HTERT RPE-1 (cell line): ENCODE results near the gene CAGE1.

Experiments used
- in situ Hi-C: fragments of 300-500 bp; cut with MboI; formaldehyde crosslinking; loops from 4 replicates; pipeline ENCODE4 v1.14.3; 2020; ENCODE audit warnings: low sequenced_read_pairs

CAGE1 gene

GRCh38 chr6:7389451-7390225, at the start of gene CAGE1, which contains the start of gene RIOK1:
Gene CAGE1, minus strand, starts transcription at chr6:7389742. Its CDS starts 2,569 bp downstream, at chr6:7387173.
Gene RIOK1, plus strand, starts transcription at chr6:7389808. Its CDS starts 195 bp downstream, at chr6:7390003.
- in situ Hi-C loops: no loop called here

DNA sequence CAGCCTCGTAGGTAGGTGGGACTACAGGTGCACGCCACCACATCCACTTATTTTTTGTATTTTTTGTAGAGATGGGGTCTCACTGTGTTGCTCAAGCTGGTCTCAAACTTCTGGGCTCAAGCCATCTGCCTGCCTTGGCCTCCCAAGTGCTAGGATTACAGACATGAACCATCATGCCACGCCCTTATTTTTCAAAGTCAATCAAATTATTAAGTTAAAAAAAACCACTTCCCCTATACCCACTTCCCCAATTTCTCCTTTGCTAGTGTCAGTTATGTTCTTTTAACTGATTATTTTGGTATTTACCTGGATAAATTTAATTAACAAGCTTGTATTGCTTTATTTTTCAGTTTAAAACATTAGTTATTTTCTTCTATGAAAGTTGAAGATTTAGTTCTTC, 49.7 kb upstream of the CAGE1 start:
- in situ Hi-C loops: no loop called here

DNA sequence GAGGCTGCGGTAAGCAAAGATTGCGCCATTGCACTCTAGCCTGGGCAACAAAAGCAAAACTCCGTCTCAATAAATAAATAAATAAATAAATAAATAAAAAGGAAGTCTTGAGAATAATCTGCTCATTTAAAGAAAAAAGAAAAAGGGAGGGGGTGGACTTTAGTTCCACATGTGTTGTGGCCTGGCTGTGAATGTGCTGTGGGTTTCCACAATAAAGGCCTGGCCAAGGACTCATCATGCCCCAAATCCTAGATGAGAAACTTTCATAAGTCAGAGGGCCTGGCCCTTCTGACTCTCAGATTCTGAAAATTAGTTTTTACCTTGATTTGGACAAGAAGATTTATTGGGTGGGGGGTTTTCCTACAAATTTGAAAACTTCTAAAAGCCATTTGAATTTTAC, 48.5 kb upstream of the CAGE1 start:
- in situ Hi-C loops: no loop called here

GRCh38 chr6:7434672-7435071, 45.1 kb upstream of the CAGE1 start:
- in situ Hi-C loops: no loop called here

DNA sequence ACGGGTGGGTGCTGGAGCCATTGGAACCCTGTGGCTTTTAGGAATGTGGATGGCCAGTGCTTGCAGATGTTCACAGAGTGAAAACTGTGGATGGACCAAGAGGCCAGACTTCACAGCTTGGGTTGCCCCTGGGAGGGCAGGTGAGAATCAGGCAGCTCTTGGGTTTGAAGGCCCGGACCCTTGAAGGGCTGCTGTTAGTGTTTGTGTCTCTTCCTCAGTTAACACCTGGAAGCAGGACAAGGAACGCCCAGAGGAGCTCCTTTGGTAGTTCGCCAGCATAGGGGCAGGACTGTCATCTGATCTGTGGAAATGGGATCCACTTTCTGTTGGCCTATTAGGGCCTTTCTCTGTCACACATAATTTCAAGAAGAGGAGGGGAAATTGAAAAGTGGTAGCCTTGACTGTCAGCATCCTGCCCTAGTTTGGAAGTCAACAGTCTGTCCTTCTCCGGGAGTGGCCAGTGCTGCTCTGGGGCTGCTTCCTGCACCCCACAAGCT, 43.6 kb upstream of the CAGE1 start:
- in situ Hi-C loops: no loop called here

DNA sequence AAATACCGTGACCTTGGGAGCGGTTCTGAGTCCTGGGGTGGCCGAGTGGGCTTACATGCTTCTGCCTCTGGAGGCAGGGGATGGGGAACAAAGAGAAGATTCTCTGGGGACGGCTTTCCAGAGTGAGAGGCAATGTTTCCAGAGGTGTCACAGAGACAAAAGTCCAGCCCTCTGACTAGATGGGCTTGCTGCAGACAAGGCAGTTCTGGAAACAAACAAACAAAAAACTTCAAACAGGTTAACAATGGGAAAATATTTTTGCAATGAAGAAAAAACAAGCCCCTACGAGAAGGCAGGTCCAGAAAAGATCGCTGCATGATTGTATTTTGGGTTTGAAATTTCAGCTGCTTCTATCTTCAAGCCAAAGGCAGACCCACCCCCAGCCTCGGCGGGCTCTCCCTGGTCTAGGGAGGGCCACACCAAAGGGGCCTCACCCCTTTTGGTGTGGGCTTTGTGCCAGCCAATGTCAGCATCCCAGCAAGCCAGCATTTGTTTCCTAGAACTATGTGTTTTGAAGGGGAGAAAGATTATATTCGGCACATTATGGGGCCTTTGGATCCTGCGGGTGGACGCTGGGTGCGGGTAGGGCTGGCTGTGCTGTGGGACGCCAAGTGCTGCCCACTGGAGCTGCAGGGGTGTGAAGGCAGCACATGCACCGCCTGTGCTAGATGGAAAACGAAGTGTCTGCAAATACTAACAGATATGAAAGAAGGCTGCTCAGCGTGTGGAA, 43.0 kb upstream of the CAGE1 start:
- in situ Hi-C loops: no loop called here

DNA sequence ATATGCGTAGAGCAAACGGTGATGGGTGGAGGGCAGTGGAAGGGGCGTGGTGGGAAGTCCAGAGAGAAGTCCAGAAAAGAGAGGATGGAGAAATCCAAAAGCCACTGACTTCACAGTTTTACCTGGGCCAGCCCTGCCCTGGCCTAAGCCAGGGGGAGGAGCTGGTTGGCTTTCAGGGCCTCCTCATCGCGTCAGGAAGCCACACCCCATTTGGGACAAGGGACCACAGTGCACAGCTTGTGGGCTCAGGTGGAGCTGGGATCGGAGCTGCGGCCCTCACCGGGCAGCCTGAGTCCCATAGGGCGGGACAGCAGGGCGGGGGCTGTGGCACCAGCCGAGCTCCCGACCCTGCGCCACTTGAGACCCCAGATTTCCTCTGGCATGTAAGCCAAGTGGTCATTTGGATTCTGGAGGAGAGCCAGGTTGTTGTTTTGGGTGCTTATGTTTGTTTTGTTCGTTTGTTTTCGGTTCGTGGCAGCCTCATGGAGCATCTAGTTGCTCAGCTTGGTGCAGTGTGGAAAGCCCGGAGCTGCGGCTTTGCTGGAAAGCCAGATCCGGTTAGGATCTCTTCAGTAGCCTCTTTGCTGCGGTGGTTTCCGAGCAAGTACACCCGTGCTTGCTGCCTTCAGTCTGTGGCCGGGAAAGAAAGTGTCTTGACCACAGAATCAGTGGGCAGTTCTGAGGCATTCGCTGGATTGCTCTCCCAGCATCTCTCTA, 42.3 kb upstream of the CAGE1 start:
- in situ Hi-C loops: no loop called here

GRCh38 chr6:7431313-7431673, 41.8 kb upstream of the CAGE1 start:
- in situ Hi-C loops: no loop called here

DNA sequence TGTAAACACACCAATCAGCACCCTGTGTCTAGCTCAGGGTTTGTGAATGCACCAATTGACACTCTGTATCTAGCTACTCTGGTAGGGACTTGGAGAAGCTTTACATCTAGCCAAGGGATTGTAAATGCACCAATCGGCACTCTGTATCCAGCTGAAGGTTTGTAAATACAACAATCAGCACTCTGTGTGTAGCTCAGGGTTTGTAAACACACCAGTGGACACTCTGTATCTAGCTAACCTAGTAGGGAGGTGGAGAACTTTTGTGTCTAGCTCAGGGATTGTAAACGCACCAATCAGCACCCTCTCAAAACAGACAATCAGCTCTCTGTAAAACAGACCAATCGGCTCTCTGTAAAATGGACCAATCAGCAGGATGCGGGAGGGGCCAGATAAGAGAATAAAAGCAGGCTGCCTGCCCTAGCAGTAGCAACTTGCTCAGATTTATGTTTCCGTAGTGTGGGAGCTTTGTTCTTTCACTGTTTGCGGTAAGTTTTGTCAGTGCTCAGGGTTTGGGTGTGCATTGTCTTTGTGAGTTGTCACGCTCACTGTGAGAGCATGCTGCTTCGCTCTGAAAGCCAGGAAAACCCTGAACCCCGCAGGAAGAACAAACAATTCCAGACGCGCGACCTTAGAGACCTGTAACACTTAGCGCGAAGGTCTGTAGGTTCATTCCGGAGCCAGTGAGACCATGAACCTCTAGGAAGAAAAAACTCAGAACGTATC, 37.1 kb upstream of the CAGE1 start:
- in situ Hi-C loops: no loop called here

- in situ Hi-C loops: no loop called here
These were observed 36.3 kb upstream of the CAGE1 start for GRCh38 chr6:7425808-7426190.

- in situ Hi-C loops: no loop called here
These were observed 35.6 kb upstream of the CAGE1 start for GRCh38 chr6:7424967-7425807.

DNA sequence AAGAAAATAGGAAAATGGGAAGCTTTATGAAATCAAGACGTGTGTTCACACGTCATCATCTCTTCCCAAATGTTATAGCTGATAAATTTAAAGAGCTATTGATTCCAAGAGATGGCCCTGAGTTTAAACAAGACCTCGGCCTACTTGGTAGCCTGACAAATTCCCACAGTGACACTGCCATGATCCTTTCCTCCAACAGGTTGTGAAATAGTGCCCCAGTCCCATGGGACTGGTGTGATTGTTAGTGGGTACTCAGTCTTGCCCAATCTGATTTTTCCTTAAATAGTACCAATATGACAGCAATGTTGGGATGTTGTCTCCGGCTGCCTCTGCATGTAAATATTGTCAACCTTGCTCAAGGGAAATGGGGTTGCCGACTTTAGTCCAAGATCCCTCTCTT, 34.5 kb upstream of the CAGE1 start:
- in situ Hi-C loops: no loop called here

GRCh38 chr6:7421066-7421465, 31.5 kb upstream of the CAGE1 start:
- in situ Hi-C loops: no loop called here

- in situ Hi-C loops: no loop called here
These were observed 29.5 kb upstream of the CAGE1 start for GRCh38 chr6:7419065-7419464.

DNA sequence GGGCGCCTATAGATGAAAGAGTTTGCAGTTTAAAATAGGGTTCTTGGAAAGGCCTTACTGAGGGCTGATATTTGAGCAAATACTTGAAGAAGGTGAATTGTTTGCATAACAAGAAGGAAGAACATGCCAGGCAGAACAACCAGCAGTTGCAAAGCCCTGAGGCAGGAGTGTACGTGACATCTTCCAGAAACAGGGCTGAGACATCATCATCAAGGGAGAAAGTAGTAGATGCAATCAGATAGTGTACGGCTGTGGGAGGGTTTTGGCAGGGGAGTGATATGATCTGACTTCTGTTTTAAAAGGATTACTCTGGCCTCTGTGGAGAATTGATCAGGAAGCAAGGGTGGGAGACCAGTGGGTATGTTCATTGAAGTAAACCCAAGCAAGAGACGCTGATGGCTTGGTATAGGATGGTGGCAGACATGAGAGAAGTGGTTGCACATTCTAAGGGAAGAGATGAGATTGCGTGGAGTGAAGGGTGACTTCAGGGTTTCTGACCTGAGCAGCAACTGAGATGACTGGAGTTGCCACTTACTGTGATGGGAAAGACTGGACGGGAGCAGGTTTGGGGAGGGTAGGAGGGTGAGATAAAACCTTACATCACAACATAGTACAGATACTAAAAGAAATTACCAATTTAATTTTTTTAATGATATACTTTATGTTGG, 28.8 kb upstream of the CAGE1 start:
- in situ Hi-C loops: no loop called here

DNA sequence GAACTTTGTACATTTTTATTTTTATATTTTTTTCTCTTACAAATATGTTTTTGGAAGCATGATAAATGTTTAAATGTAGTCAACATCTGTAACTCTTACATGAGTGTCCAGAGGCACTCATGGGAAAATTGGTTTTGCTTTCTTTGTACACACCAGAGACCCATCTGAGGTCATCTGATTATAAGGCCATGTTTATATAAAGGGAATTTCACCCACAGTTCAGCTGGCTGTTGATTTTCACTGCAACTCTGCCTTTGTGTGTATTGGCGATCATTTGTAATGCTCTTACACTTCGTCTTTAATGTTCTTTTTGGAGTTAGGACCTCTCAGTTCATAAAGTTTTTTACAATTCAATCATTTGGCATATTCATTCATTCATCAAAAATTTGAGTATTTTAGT, 28.1 kb upstream of the CAGE1 start:
- in situ Hi-C loops: no loop called here

DNA sequence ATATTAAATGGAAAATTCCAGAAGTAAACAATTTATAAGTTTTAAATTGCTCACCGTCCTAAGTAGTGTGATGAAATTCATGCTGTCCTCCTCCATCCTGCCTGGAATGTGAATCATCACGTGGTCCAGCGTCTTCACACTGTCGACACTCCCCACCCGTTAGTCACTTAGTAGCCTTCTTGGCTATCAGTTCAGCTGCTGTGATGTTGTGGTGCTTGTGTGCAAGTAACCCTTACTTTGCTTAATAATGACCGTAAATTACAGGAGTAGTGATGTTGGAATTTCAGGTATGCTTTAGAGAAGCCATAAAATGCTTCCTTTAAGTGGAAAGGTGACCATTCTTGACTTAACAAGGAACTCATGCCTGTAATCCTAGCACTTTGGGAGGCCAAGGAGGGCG, 25.3 kb upstream of the CAGE1 start:
- in situ Hi-C loops: no loop called here

DNA sequence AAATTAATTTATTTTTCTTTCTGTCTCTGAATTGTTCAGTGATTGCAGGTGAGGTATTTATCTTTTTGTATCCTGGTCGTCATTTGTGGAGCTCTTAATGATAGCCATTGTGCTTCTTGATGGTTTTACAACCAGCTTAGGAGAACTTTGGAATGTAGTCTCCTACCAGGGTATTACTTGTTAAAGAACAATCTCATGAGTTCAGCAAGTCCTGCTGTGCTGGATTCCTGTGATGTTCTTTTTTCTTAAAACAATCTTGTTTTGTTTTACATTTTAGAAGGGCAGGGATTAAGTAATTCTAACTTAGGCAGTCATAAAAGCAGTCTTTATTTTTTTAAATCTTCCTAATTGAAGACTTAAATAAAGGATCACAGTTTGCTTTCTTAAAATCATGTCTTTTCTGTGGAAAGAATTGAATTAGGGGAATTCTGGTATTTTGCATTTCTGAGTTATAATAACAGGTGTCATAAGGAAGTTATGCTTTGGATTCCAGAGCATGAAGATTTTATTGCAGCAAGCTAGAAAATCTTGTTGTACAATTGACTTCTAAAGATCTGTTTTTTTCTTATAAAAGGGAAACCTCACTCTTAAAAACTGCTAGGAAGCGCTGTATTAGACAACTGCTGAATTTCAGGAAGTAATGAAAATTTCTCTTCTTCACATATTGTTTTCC, 23.7 kb upstream of the CAGE1 start:
- in situ Hi-C loops: no loop called here

GRCh38 chr6:7411328-7411727, 21.8 kb upstream of the CAGE1 start:
- in situ Hi-C loops: no loop called here
